GOT3 (cell line): ENCODE data around the gene CLDN20.
"Not testable (repeated sequence)": the region's sequence is repeated elsewhere in the genome, so short reads cannot be mapped to it uniquely, and the experiment has no call there.

Source experiments
- DNase-seq: peaks from one replicate; lab custom pipeline; 2025; ENCODE audit warnings: mixed read lengths; lab: John Stamatoyannopoulos, UW

Gene CLDN20

DNA sequence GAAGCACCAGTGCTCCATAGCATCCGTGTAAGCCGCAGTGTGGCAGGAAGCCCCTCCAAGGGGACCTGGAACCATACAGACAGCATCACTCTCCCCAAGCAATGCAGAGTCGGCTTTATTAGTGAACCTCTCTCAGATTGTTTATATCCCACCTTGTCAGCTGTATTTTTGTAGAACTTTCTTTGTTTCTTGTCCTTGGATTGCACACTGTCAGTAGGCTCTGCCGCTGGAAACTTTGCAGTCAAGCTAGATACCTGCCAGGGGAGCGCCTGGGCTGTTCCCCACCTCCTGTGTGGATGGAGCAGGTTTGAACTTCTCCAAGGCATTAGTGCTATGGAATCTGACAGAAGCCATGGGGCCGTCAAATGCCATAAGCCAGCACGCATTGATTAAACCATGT, 18.6 kb upstream of the CLDN20 start:
- DNase-seq = no peak

DNA sequence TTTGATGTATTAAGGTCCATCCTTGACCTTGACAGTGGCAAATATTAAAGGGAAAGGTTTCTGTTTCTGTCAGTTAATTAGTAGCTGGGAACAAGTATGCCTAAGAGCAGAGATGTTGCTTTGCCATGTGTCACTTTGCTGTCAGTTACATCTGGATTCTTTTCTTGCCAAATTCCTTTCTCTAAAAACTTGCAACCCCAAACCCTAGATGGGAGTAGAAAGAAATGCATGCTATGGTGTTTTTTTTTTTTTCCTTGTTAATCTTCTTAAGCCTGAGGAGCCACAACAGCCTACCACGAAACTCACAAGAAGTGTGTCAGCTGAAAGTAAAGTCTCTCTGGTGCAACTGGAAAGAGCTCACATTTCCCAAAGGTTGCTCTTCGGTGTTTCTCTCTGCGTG, 18.0 kb upstream of the CLDN20 start:
- DNase-seq = no peak

DNA sequence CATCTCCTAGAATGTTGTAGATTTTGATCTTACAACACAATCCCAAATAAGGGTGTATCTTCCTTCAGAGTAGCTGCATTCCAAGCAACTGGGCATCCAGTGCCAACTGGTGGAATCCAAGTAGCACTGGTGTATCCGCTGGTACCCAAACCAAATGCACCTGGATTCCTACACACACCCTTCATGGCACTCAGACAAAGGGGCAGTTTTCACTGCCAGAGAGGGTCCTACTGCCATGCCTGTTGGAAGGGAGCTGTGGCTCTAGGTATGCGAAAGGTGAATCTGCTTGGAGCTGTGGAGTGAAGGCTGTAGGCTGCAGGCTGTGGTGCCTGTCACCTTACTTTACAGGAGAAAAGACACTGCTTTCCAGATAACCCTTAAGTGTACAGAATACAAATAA, 17.0 kb upstream of the CLDN20 start:
- DNase-seq = no peak

DNA sequence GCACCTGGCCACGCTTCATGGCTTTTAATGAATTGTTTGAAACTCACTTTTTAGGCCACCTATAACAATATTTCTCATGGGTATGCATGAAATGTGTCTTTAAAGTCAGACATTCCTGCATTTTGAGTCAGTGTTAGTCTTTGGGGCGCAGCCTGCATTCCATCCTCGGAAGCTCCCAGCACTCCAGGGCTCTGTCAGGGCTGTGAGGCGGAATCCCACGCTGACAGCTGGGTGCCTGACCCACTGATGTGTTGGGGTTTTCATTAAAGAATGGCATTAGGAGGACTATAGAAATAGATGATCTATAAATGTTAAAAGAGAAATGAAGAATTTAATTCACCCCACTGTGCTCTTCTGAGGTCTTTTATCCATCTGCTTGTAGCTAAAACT, 16.2 kb upstream of the CLDN20 start:
- no peak for DNase-seq

DNA sequence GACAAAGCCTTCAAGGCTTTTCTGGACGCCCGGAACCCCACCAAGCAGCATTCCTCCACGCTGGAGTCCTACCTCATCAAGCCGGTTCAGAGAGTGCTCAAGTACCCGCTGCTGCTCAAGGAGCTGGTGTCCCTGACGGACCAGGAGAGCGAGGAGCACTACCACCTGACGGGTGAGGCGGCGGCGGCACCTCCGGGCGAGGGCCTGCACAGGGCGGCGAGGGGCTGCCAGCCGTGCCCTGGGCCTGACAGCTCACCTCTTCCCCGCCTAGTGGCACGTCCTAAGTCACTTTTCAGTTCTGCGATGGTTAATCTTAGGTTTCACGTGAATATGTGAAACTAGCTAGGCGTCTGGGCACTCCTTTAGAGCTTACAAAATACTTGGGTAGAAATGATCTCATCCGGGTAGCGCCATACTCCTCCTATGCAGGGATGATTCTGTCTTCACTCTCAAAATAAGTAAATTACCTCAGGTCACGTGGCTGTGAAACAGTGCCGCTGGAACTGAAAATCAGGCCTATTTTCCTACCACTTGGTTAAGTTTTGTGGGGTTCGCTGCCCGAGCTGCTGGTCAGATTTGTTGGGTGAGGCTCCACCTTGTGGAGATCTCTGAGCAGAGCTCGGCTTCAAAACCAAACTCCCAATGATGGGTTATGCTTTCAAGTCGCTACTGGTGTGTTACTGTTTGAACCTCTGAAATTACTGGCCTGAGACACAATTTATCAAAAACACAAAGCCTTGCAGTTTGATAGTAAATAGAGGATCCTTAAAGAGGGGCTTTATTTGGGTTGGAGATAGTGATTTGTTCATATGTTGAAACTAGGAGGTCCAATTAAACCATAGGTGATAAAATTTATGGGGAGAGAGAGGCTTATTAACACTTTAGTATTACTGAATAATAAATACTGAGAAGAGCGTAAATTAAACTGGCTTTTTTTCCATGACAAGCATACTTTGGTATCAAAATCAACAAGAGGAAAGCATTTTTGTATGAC, 15.5 kb upstream of the CLDN20 start:
- no peak for DNase-seq

DNA sequence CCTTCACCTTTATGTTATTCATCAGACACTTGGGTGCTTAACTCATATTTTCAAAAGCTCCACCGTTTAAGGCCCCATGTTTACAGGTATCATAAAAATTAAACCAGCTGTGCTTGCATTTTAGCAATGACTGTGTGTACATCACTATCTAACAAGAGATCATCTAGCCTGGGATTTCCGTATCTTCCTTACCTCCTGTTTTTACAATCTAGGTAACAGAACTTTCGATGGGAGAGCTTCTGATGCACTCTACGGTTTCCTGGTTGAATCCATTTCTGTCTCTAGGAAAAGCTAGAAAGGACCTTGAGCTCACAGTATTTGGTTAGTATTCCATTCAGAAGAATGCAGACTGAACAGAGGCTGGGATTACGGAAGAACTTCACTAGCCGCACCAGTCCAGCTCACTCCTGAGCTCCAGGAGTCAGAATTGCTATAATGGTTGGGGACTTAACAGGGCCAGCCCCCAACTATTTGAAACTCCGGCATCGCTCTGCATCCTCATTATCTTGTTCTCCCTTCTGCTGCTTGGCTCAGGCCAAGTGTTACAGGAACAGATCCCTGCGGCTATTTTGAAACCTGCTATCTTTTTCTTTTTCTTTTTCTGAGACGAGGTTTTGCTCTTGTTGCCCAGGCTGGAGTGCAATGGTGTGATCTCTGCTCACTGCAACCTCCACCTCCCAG, 13.0 kb upstream of the CLDN20 start:
- no peak for DNase-seq

DNA sequence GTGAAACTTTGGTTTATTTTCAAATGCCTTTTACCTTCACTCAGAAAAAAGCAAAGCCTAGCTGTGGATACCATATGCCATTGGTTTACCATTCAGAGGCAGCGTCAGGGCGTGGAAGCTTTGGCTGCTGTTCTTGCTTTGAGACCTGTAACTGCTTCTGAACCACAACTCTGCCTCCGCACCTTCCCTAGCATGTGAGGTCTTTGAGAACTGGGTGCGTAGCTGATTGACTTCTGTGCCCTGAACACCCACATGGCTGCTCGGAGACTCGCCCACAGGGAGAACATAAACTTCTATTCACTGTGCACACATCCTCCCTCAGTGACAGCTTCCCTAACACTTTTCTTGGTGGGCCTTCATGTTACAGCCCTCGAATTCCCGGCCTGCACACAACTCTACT, 11.2 kb upstream of the CLDN20 start:
- DNase-seq = no peak

DNA sequence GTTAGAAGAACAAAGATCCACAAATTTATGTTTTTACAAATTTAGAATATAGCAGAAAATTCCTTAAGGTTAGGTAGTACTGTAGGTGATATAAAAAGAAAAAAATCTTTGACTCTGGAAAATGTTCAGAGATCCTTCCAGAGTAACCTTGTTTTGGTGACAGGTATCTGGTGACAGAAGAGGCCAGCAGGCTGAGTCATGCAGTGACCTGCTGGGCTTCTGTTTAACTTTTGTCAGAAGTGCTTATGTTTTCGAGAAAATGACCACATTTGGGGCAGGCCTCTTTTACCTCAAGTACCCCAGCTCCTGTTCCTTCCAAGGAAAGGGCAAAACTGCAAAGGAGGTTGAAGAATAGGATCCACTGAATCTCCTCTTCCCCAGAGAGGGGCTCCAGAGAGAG, 10.5 kb upstream of the CLDN20 start:
- DNase-seq = no peak

DNA sequence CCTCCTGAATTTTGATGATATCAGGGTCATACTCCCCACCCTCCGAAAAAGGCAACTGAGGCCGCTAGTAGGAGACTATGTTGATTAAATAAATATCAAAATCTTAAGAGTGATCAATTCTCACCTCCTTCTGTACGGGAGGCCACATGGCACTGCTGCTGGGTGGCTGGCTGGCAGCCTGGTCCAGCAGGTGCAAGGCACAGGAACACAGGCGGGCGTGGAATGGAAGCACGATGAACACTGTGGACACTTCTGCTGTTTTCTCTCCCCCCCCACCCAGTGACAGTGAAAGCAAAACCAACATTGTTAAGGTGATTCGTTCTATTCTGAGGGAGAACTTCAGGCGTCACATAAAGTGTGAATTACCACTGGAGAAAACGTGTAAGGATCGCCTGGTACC, 9.7 kb upstream of the CLDN20 start:
- no peak for DNase-seq

DNA sequence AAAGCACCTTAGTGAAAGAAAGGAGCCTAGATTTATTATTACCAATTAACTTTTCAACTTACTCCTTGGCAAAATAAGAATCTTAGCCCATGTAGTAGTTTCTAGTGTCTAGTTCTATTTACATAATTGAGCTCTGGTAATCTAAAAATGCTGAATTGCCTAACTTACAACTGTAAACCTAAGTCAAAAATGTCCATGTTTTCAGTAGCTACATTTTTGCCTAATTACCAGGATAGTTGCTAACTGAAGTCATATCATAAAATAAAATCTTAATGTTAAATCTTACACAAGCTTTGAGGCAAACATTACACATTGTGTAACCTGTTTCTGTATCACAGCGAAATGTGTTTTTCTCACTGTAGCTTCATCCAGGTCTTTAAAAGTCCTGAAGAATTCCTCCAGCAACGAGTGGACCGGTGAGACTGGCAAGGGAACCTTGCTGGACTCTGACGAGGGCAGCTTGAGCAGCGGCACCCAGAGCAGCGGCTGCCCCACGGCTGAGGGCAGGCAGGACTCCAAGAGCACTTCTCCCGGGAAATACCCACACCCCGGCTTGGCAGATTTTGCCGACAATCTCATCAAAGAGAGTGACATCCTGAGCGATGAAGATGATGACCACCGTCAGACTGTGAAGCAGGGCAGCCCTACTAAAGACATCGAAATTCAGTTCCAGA, 7.6 kb upstream of the CLDN20 start:
- DNase-seq = no peak

DNA sequence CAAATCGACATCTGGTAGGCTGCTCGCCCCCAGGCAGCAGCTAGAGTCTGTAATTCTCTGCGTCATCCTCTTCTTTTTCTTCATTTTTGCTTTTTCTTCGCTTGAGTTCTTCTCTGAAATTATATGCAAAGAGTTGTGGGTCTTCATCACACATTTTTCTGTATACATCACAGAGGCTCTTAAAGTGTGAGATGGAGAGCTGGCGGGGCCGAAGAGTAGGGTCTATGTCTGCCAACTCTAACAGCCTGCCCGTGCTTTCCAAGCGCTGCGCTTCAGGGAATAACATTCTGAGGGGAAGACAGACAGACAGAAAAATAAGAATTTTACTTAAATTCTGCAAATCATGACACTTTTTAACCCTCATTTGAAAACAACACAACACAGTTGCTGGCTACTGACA, 6.0 kb upstream of the CLDN20 start:
- no peak for DNase-seq

DNA sequence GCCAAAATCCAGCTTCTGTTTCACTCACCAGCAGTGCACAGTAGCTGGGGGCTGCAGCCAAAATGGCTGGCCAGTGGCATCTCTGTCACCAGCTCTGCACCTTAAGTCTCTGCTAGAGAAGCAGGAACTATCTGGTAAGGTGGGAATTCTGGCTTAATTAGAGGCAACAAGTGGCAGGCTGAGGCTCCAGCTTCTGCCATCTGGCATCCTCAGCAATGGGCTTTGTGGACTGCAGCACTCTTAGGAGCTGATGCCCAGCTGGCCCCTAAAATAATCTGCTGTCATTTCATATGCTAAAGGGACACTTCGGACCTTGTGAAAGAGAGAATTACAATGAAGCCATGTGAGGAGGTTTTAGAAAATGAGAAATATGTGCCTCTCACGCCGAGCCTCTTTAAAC, 4.6 kb upstream of the CLDN20 start:
- DNase-seq = no peak

DNA sequence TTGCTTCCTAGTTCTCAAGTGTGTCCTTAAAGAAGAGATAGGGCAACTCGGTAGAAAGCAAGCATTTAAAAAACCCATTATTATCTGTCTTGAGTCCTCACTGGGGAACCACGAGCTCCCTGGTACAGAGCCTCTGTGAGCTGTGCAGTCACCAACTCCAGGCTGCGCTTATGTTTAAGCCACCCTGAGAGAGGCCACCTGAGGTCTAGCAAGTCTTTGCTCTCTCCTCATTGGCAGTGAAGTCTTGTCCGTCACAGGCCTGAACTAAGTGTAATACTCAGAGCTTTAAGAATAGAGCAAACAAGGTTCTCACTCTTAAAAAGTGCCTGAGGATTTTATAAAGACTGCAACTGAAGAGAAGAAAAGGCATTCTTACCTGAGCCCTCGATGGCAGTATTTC, 3.9 kb upstream of the CLDN20 start:
- DNase-seq = no peak

DNA sequence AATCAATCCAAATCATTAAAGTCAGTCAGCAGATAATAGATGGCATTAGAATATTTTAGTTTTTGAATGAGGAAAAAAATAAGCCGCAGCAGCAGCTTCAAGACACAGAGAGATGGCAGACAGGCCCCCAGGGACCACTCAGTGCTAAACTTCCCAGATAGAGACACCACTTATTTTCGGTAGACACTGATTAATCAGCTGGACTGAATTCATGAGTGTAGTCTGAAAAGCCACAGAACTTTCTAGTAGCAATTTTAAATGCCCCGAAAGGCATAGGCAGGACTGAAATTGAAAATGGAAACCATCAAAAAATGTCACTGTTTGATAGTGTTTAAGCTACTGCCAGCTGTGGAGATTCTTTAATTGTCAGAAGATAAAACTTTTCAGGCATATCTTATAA, 3.1 kb upstream of the CLDN20 start:
- DNase-seq = no peak

DNA sequence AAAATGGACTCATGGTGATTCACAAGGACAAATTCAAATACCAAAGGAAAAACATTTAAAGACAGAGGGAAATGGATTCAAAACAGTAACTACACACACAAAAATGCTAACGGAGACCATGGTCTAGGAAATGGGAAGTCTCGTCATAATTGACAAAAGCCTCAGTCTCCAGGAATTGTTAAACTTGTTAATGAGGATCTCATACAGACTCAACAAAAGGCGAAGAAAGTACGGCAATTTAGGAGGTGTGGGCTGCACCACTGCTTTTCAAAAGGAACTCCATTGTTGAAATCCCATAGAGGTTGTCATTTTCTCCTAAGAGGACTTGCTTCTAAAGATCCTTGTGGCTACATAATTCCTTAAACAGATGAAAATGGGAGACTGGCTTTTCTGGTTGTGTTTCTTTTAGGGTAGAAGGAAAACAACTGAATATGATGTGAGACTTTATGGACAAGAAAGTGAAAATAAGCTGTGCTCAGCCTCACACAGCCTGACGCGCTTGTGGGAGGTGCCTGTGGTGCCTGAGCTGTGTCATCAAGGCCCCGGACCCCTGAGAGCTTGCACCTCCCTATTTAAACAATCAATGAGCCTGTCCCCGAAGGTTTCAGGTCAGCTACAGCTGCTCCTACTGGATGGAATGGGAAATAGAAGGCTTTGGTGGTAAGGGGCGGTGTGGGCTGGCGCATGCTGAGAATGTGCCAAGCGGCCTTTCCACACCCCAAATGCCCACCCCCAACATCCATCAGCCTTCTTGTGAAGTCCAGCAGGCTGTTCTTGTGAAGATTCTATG, 2.5 kb upstream of the CLDN20 start:
- no peak for DNase-seq

DNA sequence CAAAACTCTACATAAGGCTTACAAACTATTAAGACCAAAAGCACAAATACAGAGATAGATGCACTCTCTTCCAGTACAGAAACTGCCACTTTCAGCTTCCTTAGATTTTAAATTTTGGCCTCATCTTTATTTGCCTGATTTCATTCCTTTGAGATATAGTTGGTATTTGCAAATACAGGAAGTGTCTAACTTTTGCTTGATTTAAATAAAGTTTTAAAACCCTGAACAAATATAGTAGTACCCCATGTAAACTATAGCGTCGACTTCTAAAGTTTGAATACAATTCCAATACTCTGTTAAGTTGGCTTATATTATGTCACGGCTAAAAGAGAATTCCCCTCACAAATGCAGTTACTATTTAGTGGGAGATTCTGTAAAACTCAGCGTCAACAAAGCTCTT, 1.2 kb upstream of the CLDN20 start:
- no peak for DNase-seq

DNA sequence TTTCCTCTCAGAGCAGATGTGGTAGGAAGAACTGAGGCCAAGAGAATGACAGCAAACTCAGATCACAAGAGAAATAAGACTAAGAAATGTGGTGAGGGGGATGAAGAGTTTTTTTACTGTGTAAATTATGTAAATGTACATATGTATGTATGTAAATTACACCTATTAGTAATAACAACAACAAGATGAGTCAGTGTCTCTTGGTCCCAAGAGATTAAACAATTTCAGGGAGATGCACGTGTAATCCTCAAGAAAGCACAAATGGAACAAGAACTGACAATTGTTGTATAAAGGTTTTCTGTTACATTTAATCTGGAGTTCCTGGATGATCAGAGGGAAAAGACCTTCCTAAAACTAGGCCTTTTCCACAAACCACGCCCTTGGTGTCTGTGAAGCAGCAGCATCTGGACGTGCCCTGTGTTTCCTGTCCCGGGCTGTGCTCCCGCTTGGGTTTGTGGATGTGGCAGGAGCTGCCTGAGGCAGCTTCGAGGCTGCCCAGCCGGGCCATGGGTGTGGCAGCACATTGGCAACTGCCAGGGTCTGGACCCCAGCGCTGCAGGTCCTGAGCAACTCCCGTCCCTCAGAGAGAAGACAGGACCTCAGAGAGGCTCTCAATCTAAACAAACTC, 994 bp downstream of the CLDN20 start:
- DNase-seq = no peak

DNA sequence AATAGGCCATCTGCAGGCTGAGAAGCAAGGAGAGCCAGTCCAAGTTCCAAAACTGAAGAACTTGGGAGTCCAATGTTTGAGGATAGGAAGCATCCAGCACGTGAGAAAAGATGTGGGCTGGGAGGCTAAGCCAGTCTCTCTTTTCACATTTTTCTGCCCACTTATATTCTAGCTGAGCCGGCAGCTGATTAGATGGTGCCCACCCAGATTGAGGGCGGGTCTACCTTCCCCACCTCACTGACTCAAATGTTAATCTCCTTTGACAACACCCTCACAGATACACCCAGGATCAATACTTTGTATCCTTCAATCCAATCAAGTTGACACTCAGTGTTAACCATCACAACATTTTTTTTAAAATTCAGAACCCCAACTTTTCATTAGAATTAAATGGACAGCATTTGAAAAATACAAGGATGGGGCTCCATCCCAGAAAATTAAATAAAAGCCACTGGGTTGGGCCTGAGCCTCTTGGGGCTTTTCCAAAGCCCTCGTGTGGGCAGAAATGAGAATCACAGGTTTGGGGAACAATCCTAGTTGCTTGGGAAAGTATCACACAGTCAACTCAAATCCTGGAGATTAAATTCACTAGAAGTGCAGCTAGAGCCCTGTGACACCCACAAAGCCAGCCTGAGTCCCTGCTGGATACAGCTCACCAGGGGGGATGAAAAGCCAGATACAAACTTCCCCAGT, 2.2 kb downstream of the CLDN20 start:
- no peak for DNase-seq

DNA sequence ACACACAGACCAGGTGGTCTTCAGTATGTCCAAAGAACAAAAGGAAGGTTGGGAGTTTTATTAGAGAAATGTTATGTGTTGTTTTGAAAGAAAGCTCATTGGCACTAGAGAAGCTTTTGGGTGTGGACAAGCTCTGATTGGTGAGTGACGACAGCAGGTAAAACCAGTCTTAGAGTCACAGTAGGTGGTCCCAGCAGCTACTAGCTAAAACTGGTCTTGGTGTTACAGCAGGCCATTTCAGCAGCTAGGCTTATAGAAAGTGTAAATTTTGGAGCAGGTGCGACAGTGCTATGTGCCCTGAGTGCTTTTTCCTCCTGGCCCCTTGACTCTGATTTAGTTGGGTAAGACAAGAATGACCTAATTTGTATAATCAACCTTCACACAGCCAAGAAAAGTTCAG, 3.6 kb downstream of the CLDN20 start:
- DNase-seq = no peak

DNA sequence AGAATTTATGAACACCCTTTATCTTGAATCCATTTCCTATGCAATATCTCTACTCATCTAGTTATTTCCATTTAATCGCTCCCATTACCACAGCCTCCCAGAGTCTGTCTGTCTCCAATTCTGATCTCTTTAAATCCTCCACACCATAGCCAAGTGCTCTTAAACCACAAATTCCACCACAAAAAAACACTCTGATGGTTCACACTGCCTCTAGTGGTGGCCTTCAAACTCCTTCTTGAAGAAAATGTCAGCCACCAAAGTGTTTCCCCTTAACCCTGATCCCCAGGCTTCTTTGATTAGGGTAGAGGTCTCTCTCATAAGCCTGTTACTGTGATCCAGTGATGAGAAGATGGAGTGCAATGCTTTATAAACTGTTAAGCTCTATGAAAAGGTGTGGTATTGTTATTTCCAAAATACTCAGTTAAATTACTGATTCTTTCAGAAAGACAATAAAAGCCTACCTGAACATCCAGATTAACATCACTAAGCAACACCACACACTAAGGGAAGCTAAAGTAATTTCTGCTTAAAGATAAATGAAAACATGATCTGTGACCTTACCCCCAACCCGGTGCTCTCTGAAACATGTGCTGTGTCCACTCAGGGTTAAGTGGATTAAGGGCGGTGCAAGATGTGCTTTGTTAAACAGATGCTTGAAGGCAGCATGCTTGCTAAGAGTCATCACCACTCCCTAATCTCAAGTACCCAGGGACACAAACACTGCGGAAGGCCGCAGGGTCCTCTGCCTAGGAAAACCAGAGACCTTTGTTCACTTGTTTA, 4.5 kb downstream of the CLDN20 start:
- not testable (repeated sequence) for DNase-seq
